Measurements from ENCODE around the gene MYO1D.
"Not testable (repeated sequence)": the region's sequence is repeated elsewhere in the genome, so short reads cannot be mapped to it uniquely, and the experiment has no call there.

The MYO1D gene

DNA sequence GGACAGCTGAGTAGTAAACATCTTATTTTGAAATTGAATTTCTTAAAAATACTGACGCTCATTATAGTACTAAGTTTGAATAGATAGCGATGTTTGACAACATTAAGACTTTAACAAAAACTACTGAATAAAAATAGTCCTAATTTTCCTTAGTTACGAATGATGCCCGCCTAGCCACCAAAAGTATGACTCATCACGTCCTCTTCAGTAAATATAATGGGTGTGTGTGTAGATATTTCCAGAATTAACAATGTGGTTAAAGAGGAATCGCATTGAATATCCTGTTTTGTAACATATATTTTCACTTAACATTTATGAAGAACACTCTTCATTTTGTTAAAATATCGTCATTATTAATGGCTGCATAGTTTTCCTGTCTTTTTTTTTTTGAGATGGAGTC lies 187.6 kb downstream of the MYO1D start:
- no peak for DNase-seq (ENCODE audit: low read depth in 2 of 2, low spot score in 1 of 2)

GRCh38 chr17:32688221-32688620 lies 188.7 kb downstream of the MYO1D start:
- no peak for DNase-seq (ENCODE audit: low read depth in 2 of 2, low spot score in 1 of 2)

DNA sequence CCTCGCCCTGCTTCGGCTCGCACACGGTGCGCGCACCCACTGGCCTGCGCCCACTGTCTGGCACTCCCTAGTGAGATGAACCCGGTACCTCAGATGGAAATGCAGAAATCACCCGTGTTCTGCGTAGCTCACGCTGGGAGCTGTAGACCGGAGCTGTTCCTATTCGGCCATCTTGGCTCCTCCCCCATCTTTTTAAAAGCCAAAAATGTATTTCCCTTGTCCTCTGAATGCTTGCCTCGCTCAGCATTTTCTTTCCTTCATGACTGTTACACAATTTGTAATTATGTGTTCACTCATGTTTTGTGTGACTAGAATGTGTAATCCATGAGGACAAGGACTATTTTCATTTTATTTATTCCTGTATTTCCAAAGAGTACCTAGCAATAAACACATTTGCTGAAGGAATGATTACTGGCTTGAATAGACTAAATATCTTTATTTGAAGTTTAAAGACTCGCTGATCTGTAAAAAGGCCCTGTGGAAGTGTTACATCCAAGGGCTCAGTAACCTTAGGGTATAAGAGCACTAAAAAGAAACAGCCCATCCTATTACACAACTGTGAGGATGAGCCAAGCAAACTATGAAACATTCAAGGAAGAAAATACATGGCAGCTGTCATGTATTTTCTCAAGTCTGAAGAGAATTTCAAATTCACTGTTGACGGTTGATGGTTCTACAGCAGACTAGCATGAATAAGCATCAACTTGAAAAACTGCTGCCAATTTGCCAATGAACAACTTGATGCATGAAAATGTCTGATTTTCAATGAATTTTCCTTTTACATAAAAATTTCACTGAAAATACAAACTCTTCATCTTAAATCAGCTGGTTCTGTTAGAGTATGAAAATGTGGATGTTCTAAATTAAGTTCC lies 192.6 kb downstream of the MYO1D start:
- DNase-seq (ENCODE audit: low read depth in 2 of 2, low spot score in 1 of 2): no peak

- DNase-seq (ENCODE audit: low read depth in 2 of 2, low spot score in 1 of 2): no peak
Observed at GRCh38 chr17:32673964-32674363, 203.0 kb downstream of the MYO1D start.

DNA sequence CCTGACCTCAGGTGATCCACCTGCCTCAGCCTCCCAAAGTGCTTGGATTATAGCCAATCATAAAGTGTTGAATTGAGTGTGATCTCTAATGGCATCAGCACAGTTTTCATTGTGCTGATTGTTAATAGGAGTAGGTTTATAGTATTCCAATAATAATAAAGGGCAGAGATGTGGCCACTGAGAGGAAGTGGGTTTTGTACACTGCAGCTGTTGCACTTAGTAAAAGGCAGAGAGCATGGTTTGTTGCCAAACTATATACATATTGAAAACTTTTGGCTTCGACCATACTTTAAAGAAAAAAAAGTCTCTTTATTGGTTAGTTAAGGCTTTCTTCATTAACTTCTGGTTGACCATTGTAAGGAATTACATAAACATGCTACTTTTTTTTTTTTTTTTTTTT lies 204.2 kb downstream of the MYO1D start:
- no peak for DNase-seq (ENCODE audit: low read depth in 2 of 2, low spot score in 1 of 2)

DNA sequence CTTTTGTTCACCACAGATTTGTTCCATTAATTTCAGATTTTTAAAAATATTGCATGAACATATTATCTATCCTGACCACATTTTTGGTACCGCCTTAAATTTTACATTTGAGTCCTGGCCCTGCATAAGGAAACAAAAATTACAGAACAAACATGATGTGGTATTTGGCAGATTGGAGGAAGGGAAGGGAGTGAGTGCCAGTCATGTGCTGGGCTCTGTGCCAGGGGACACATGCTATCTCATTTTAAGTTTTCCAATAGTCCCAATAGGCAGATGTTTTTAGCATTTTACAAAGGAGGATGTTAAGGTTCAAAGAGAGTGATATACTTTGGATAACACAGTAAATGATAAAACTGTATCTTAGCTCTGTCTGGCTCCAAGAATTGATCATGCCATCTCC lies 205.0 kb downstream of the MYO1D start:
- no peak for DNase-seq (ENCODE audit: low read depth in 2 of 2, low spot score in 1 of 2)

DNA sequence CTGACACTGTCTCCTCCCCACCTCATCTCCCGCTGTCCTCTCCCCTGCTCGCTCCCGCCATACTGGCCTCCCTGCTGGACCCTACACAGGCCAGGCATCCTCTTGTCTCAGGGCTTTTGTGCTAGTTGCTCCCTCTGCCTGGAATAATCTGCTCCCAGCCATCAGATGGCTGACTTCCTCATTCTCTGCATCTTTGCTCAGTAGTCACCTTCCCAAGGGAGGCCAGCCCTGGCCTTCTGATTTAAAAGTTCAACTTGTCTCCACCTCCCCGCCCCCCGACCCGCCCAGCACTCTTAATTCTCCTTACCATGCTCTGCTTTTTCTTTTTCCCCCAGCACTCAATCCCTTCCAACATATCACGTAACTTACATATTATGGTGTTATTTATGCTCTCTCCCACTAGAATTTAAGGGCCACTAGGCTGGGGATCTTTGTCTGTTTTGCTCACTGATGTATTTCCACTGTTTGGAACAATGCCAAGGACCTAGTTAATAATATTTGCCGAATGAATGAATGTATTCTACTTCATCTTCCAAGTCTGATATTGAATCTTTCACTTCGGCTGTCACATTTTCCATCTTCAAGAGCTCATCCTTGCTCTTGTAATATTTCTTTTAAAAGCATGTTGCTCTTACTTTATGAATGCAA lies 211.9 kb downstream of the MYO1D start:
- DNase-seq (ENCODE audit: low read depth in 2 of 2, low spot score in 1 of 2): no peak

- no peak for DNase-seq (ENCODE audit: low read depth in 2 of 2, low spot score in 1 of 2)
Observed at GRCh38 chr17:32660496-32660985, 216.4 kb downstream of the MYO1D start.

GRCh38 chr17:32659419-32659842 lies 217.5 kb downstream of the MYO1D start:
- peak; percentile 18 to 48 for DNase-seq (ENCODE audit: low read depth in 2 of 2, low spot score in 1 of 2)

DNA sequence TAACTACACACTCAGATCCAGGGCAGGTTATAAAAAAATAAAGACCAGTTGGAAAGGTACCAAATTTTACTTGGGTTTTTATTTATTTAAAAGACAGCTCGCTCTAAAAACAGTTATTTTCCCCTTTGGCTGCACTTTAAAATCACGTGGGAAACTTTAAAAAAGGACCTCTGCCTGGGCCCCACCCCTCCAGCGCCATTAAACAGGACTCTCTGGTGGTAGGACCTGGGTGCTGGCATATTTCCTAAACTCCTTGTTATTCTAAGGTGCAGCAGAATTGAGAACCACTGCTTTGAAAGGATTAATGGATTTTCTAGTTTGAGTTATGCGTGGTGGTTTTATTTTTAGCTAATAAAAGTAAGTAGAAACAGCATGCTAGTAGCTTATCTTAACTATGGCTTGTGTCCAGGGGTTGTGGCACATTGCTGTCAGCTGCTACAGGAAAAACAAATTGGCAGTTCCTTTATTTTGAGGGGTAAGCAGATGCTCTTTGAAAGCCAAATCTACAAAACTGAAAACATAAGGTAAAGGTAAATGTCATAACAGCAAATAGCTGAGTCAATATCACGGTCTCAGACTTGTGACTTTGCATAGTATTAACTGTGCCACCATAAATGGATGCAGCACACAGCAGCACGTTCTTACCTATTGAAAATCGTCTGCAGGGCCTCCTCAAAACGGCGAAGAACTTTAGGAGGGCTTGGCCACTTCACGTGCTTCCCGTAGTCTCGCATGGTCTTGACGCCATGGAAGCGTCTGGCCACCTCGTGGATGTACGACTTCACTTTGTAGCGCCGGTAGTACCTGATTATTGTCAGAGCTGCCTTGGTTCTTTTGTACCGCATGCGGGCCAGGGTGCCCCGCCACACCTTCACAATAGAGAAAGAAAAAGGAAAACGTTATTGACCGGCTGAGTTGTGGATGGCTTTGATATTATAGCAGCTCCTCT lies 218.2 kb downstream of the MYO1D start:
- no peak for DNase-seq (ENCODE audit: low read depth in 2 of 2, low spot score in 1 of 2)

GRCh38 chr17:32656886-32657285 lies 220.0 kb downstream of the MYO1D start:
- no peak for DNase-seq (ENCODE audit: low read depth in 2 of 2, low spot score in 1 of 2)

- DNase-seq (ENCODE audit: low read depth in 2 of 2, low spot score in 1 of 2): no peak
Observed at GRCh38 chr17:32654324-32654723, 222.6 kb downstream of the MYO1D start.

GRCh38 chr17:32651084-32651483 lies 225.8 kb downstream of the MYO1D start:
- no peak for DNase-seq (ENCODE audit: low read depth in 2 of 2, low spot score in 1 of 2)

DNA sequence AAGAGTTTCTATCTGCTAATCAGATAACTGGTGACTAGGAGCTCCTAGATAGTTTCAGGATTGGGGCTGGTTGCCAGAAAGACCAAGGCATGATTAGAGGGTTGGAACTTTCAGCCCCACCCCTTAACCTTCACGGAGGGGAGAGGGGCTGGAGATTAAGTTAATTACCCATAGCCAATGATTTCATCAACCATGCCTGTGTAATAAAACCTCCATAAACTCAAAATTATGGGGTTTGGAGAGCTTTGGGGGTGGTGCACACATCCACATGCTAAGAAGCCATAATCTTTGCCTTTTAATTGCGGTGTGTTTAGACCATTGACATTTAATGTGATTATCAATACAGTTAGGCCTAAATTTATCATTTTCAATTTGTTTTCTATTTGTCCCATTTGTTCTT lies 228.5 kb downstream of the MYO1D start:
- DNase-seq (ENCODE audit: low read depth in 2 of 2, low spot score in 1 of 2): no peak

DNA sequence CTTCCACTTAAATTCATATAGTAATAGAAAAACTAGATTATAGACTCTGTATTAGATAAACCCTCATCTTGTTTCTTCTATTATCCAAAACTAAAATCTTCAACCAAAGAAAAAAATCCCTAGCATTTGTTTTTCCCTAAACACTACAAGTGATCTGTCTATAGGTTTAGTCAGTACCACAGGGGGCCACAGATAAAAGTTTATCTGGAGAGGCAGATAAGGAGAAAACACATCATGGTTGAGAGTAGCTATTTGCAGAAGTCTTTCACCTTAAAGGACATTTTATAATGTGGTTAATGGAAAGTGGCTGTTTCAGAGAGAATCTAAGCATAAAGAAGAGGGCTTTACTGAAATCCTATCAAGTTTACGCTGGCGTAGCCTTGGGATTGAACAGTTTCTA lies 230.0 kb downstream of the MYO1D start:
- no peak for DNase-seq (ENCODE audit: low read depth in 2 of 2, low spot score in 1 of 2)

DNA sequence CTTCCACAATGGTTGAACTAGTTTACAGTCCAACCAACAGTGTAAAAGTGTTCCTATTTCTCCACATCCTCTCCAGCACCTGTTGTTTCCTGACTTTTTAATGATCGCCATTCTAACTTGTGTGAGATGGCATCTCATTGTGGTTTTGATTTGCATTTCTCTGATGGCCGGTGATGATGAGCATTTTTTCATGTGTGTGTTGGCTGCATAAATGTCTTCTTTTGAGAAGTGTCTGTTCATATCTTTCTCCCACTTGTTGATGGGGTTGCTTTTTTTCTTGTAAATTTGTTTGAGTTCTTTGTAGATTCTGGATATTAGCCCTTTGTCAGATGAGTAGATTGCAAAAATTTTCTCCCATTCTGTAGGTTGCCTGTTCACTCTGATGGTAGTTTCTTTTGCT lies 235.4 kb downstream of the MYO1D start:
- not testable (repeated sequence) for DNase-seq (ENCODE audit: low read depth in 2 of 2, low spot score in 1 of 2)

DNA sequence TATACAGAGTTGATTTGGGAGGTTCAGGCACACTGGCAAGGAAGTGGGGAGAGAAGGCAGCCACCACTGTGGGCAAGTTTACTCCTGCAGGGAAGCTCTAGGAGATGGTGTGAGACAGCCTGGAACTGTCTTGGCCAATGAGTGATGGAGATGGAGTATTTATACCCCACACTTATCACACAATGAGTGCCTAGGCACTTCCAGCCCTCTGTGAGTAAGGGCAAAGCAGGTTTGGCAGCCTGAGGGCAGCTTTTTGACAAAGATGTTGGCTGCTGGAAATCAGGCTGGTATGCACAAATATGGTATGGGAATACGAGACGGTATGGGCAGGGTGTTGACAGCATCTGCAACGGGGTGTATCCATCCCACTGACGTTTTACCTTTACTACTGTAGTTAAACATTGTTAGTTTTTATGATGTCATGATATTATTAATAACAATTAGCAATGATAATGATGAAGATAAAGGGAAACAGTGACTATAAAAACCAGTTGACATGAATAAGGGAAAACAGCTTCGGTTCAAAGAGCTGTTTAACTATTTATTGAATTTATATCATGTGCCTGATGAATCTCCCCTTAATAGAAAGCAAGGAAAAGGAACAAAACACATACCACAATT lies 240.2 kb downstream of the MYO1D start:
- no peak for DNase-seq (ENCODE audit: low read depth in 2 of 2, low spot score in 1 of 2)

DNA sequence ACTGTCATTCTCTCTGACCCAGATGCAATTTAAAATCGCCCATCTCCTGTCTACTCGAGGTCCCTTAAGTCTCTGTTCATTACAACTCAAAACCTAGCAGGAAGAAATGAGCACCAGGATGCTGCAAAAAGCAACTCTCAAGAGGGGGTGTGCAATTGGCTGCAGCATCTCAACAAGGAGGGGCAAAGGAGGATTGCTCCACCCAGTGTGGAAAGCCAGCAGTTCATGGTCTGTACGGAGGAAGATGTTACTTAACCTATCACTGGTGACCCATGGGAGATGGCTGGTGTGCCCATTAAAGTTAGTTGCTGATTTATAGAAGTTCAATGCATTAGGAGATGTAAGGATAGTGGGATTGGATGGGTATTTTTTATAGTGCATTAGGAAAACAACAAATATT lies 242.8 kb downstream of the MYO1D start:
- no peak for DNase-seq (ENCODE audit: low read depth in 2 of 2, low spot score in 1 of 2)

GRCh38 chr17:32631341-32632096 lies 245.4 kb downstream of the MYO1D start:
- DNase-seq (ENCODE audit: low read depth in 2 of 2, low spot score in 1 of 2): no peak

DNA sequence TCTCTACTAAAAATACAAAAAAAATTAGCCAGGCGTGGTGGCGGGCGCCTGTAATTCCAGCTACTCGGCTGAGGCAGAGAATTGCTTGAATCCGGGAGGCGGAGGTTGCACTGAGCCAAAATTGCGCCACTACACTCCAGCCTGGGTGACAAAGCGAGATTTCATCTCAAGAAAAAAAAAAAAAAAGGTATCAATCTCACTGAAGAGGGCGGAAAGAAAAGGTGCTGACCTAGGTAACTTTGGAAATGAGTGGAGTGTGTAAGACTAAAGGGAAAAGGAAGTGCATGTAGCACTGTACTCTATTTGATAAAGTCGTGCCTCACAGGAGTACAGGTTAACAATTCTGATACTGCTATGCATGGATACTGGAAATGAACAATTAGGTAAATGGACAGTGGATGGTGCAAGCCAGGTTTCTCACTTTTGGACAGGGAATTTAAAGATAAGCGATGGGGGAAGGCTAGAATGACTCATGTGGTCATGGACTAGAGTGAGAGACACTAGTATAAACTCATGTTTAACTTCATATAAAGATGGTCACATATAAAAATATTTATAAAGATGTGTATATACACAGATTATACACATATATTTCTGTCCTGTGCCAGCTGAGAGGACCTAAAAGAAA lies 247.2 kb downstream of the MYO1D start:
- DNase-seq (ENCODE audit: low read depth in 2 of 2, low spot score in 1 of 2): no peak
